ENCODE measurements around the gene BOLA1. TPM values are rescaled to one million over a fixed set of nuclear protein-coding genes. Genes with fewer than 3 reads are reported as not detected.
"Not testable (repeated sequence)": the region's sequence is repeated elsewhere in the genome, so short reads cannot be mapped to it uniquely, and the experiment has no call there.

BOLA1 gene
- total RNA-seq, 1 experiment from 2014 or later: 27.7 TPM

DNA sequence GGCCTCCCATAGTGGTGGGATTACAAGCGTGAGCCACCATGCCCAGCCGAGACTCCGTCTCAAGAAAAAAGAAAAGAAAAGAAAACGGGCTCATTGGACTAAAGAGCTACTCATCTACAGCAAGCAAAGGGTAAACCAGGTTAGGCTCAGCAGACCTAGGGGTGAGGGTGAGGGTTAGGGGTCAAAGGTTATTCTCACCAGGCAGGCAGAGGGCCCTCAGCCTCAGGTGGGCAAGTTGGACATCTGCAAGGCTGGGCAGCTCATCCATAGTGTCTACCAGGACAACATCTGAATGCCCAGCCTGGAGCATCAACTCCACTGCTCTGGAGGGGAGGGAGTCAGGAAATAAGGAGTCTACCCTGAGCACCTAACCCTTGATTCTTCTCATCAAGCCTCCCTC lies 33.8 kb downstream of the BOLA1 start:
- no peak overlapping the region for H3K4me3 ChIP-seq (ENCODE audit: insufficient read depth, low read depth, low read length)
- no peaks in the 10 kb centered on the region for H3K36me3 ChIP-seq (replicated peaks; ENCODE audit: control insufficient read depth, insufficient read depth, low read length)
- no peak for DNase-seq
- H3K27me3 ChIP-seq (ENCODE audit: control insufficient read depth, insufficient read depth, low read length): no peaks in the 10 kb centered on the region

DNA sequence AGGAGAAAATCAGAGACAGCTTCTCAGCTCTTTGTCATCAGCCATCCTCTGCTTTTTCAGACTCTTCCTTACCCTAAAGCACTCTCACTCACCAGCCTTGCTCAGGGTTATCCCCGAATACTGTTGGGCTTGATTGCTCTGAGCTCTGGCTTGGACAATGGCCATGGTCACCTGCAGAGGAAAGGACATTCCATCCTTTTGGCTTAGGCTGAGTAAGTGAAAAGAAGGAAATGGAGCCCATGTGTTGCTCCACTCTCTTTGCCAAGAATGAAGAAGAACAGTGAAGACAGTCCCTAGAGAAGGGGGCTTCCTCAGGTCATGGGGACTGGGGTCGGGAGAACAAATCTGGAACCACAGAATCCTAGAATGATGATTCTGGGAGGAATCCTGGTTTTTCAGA lies 35.0 kb downstream of the BOLA1 start:
- Histone ChIP-seq H3K27me3 (ENCODE audit: control insufficient read depth, insufficient read depth, low read length) (no peaks in the 10 kb centered on the region), H3K4me3 (ENCODE audit: insufficient read depth, low read depth, low read length) (no peak overlapping the region), H3K36me3 (replicated peaks; ENCODE audit: control insufficient read depth, insufficient read depth, low read length) (no peaks in the 10 kb centered on the region)
- no peak for DNase-seq

- H3K4me3 ChIP-seq (ENCODE audit: insufficient read depth, low read depth, low read length): peak within 1 kb of the TSS; percentile 53
- no peak for DNase-seq
- H3K27me3 ChIP-seq (ENCODE audit: control insufficient read depth, insufficient read depth, low read length): no peaks in the 10 kb centered on the region
- no peaks in the 10 kb centered on the region for H3K36me3 ChIP-seq (replicated peaks; ENCODE audit: control insufficient read depth, insufficient read depth, low read length)
These were observed 37.0 kb downstream of the BOLA1 start, which contains the start of gene MTMR11 for GRCh38 chr1:149936170-149936991. Gene MTMR11 (minus strand): TSS chr1:149936879. CDS start chr1:149936647, 232 bp downstream.

GRCh38 chr1:149936992-149937705 lies 37.8 kb downstream of the BOLA1 start:
- H3K4me3 ChIP-seq (ENCODE audit: insufficient read depth, low read depth, low read length): peak overlapping the region; percentile 53
- no peak for DNase-seq
- H3K36me3 ChIP-seq (replicated peaks; ENCODE audit: control insufficient read depth, insufficient read depth, low read length): no peaks in the 10 kb centered on the region
- no peaks in the 10 kb centered on the region for H3K27me3 ChIP-seq (ENCODE audit: control insufficient read depth, insufficient read depth, low read length)

GRCh38 chr1:149937759-149938158 lies 38.4 kb downstream of the BOLA1 start:
- Histone ChIP-seq H3K36me3 (replicated peaks; ENCODE audit: control insufficient read depth, insufficient read depth, low read length) (no peaks in the 10 kb centered on the region), H3K27me3 (ENCODE audit: control insufficient read depth, insufficient read depth, low read length) (no peaks in the 10 kb centered on the region), H3K4me3 (ENCODE audit: insufficient read depth, low read depth, low read length) (no peak overlapping the region)
- DNase-seq: no peak

- H3K4me3 ChIP-seq (ENCODE audit: insufficient read depth, low read depth, low read length): peak overlapping the region; percentile 22
- H3K27me3 ChIP-seq (ENCODE audit: control insufficient read depth, insufficient read depth, low read length): not testable (repeated sequence)
These were observed 39.3 kb downstream of the BOLA1 start for GRCh38 chr1:149938668-149939003.

GRCh38 chr1:149940427-149940826 lies 41.1 kb downstream of the BOLA1 start:
- H3K36me3 ChIP-seq (replicated peaks; ENCODE audit: control insufficient read depth, insufficient read depth, low read length): peaks cover 11% of the 10 kb centered on the region
- H3K27me3 ChIP-seq (ENCODE audit: control insufficient read depth, insufficient read depth, low read length): no peaks in the 10 kb centered on the region
- no peak overlapping the region for H3K4me3 ChIP-seq (ENCODE audit: insufficient read depth, low read depth, low read length)
- DNase-seq: no peak

More at GRCh38 chr1:149938668-149939003, 39.3 kb downstream of the BOLA1 start:
- not testable (repeated sequence) for H3K36me3 ChIP-seq (replicated peaks; ENCODE audit: control insufficient read depth, insufficient read depth, low read length); DNase-seq

GRCh38 chr1:149942207-149942606 lies 42.8 kb downstream of the BOLA1 start:
- Histone ChIP-seq H3K27me3 (ENCODE audit: control insufficient read depth, insufficient read depth, low read length) (no peaks in the 10 kb centered on the region), H3K4me3 (ENCODE audit: insufficient read depth, low read depth, low read length) (no peak overlapping the region), H3K36me3 (replicated peaks; ENCODE audit: control insufficient read depth, insufficient read depth, low read length) (peaks cover 14% of the 10 kb centered on the region)
- DNase-seq: peak; percentile 84

DNA sequence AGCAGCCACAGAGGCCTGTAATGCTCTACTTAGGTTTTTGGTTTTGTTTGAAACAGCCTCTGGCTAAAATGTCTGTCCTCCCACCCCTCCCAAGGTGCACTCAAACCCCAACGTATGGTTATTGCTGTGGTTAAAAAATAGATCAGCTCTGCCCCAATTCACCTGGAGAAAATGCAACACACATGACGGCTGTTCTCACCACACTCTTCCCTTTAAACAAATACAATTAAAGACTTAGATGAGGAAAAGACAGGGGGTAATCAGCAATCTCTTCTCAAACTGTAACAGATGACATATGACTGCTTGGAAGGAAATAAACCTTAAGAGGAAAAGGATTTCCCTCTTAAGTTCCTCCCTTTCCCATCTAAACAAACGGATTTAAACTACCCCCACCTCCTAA lies 43.5 kb downstream of the BOLA1 start:
- DNase-seq: no peak

GRCh38 chr1:149945206-149945605 lies 45.8 kb downstream of the BOLA1 start:
- DNase-seq: no peak
- Histone ChIP-seq H3K36me3 (replicated peaks; ENCODE audit: control insufficient read depth, insufficient read depth, low read length) (peaks cover 26% of the 10 kb centered on the region), H3K4me3 (ENCODE audit: insufficient read depth, low read depth, low read length) (no peak overlapping the region), H3K27me3 (ENCODE audit: control insufficient read depth, insufficient read depth, low read length) (no peaks in the 10 kb centered on the region)

More for the DNA sequence above, 43.5 kb downstream of the BOLA1 start:
- no peak overlapping the region for H3K4me3 ChIP-seq (ENCODE audit: insufficient read depth, low read depth, low read length)
- peaks cover 17% of the 10 kb centered on the region for H3K36me3 ChIP-seq (replicated peaks; ENCODE audit: control insufficient read depth, insufficient read depth, low read length)
- H3K27me3 ChIP-seq (ENCODE audit: control insufficient read depth, insufficient read depth, low read length): no peaks in the 10 kb centered on the region

- H3K4me3 ChIP-seq (ENCODE audit: insufficient read depth, low read depth, low read length): no peak overlapping the region
- no peaks in the 10 kb centered on the region for H3K27me3 ChIP-seq (ENCODE audit: control insufficient read depth, insufficient read depth, low read length)
- peaks cover 23% of the 10 kb centered on the region for H3K36me3 ChIP-seq (replicated peaks; ENCODE audit: control insufficient read depth, insufficient read depth, low read length)
- DNase-seq: no peak
These were observed 50.5 kb downstream of the BOLA1 start for GRCh38 chr1:149949911-149950310.

Other genes with a start within 250 kb of the BOLA1 start
- gene FCGR1A, start 116.9 kb upstream of the BOLA1 start, total RNA-seq (2014; rRNA removed; shearing (Covaris generic)): not detected in 2 replicates
- 40.3 and 42.3 TPM in 2 replicates for gene SV2A, start 18.3 kb downstream of the BOLA1 start, total RNA-seq (2014; rRNA removed; shearing (Covaris generic))
- 32.8 and 39.7 TPM in 2 replicates for gene SF3B4, start 28.2 kb downstream of the BOLA1 start, total RNA-seq (2014; rRNA removed; shearing (Covaris generic))
- gene MTMR11, start 37.3 kb downstream of the BOLA1 start, total RNA-seq (2014; rRNA removed; shearing (Covaris generic)): 5.2 and 7.9 TPM in 2 replicates
- gene OTUD7B, start 111.2 kb downstream of the BOLA1 start, total RNA-seq (2014; rRNA removed; shearing (Covaris generic)): 17.4 and 19.3 TPM in 2 replicates
- gene VPS45, start 168.2 kb downstream of the BOLA1 start, total RNA-seq (2014; rRNA removed; shearing (Covaris generic)): 49.7 and 54.0 TPM in 2 replicates

All from H7 (cell line).